Activated naive CD8-positive, alpha-beta T cell treated with anti-CD3 and anti-CD28 coated beads, Interleukin-2, amount 50 U/mL, for 16 hours (primary cell): ENCODE data around the gene CNTNAP5.

Experiments
- DNase-seq: peaks from one replicate; pipeline ENCODE4 v3.0.0-alpha.2; 2020; ENCODE audit warnings: low read depth, low spot score

The CNTNAP5 gene

GRCh38 chr2:124025171-124025580 is at the start of gene CNTNAP5:
CNTNAP5 (plus strand) TSS chr2:124025287; CDS start chr2:124025651, 364 bp downstream.
- DNase-seq: no peak

GRCh38 chr2:123976054-123976648 is 48.9 kb upstream of the CNTNAP5 start:
- DNase-seq: no peak

- DNase-seq: no peak
These were observed 31.3 kb upstream of the CNTNAP5 start for GRCh38 chr2:123993728-123994323.

GRCh38 chr2:123999681-124000080 is 25.4 kb upstream of the CNTNAP5 start:
- DNase-seq: no peak

DNA sequence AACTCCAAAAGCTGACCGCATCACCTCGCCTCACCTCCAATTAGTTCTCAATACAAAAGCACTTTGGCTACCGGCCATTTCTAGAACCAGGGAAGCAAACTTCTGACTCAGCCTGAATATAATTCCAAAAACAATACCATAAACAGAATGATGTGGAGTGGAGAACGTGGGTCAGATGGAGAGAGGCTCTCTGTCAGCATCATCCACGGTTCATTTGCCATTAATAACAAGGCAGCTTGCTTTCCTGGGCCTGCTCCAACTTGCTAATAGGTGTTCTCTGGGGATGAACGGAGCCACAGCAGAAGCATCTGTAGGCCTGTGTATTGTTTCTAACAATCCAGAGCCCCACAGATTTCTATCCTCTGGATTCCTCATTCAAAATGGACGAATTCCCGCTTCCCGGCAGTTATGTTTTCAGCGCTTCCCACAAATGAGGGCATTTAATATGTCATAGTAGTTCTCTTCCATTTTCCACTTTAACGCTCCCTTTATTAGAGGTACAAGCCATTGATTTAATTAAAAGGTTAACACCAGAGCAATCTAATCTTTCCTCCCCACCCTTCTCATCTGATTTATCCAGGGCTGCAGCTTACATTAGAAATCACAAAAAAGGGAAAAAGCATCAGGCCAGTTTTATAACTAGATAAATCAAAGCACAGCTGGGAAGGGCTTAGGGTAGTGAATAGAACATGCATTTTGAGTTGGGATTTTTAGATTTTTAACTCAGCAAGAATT is 23.2 kb upstream of the CNTNAP5 start:
- no peak for DNase-seq

DNA sequence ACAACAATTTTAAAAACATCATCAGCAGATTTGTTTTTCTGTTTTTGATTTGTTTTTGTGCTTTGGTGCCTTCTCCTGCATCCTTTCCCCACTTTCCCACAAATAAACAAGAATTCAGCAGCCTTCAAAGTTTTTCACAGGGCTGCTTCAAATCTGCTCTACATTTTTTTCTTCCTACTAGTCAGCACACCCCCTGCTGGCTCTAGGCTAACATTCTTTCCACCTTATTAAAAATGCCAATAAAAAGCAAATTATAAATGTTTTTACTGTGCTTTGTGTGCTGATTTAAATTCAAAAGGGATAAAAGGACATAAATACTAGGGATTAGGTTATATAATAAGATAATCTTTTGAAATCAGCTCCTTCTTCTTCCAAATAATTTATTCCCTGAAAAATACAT is 6.2 kb upstream of the CNTNAP5 start:
- no peak for DNase-seq

DNA sequence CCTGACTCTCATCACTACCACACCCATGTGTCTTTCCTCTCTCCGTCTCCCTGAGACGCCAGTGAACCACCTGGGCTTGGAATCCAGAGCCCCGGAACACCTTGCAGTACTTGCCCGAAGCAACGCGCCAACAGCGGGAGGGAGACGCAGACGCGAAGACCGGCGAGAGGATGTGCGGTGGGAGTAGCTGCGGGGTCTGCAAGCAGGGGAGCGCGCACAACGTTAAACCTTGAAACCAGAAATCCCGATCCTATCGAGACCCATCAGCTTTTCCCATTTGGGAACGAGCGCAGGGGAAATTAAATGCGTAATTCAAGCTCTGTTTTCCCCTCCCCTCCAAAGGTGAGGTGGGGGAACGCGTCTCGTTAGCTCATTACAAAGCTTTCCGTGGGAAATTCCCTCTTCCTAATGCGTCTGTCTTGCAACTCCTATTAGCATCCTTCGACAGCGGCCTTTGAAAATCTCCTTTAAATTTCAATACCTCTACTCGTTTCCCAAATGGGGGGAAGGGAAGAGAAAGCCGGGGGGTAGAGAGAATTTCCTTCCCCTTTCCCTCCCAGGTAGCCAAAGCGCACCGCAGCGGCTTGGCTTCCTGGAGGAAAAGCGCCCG is 421 bp upstream of the CNTNAP5 start:
- DNase-seq: no peak

GRCh38 chr2:124025891-124026434 is 876 bp downstream of the CNTNAP5 start:
- DNase-seq: no peak

- no peak for DNase-seq
These were observed 1.4 kb downstream of the CNTNAP5 start for GRCh38 chr2:124026503-124026902.

GRCh38 chr2:124027182-124027581 is 2.1 kb downstream of the CNTNAP5 start:
- DNase-seq: no peak

GRCh38 chr2:124032799-124033198 is 7.7 kb downstream of the CNTNAP5 start:
- DNase-seq: no peak

DNA sequence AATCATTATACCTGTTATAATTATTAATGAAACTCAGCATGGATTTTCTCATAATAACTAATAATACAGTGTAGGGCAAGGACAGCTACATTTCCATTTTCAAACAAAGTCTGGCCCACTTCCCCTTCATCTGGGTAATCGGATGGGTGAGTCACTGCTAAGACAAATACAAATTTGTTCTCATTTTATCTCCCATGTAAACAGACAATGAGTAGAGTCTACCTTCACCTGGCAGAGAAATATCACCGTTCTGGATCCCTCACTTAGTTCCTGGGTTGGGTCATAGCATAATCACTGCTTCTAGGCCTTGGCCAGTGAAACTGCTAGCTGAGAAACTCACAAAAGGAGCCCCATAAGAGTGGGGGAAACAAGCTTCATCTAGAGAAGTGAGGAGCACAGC is 9.2 kb downstream of the CNTNAP5 start:
- no peak for DNase-seq

- DNase-seq: no peak
These were observed 9.9 kb downstream of the CNTNAP5 start for GRCh38 chr2:124035001-124035400.

- no peak for DNase-seq
These were observed 13.9 kb downstream of the CNTNAP5 start for GRCh38 chr2:124039032-124039431.

DNA sequence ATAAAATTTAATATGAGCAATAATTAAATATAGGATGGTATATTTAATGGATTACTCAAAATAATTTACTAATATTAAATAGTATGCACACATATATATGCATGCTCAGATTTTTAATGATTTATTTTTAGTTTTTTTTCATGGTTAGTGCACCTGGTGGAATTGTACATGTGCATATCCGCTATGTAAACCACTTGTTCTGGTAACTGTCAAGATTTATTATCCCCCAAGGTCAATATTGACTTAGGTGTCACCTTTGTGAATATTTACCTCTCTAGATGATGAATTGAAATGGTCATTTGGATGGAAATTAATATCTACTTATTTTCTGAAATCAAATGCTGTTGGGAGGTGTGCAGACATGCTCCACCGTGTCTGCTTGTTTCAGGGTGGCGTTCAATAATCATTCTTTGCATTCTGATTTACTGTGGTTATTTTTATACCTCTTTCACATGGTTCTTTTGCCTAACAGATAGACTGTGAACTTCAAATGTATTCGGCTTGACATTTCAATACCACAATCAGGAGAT is 14.7 kb downstream of the CNTNAP5 start:
- no peak for DNase-seq

GRCh38 chr2:124045894-124046293 is 20.8 kb downstream of the CNTNAP5 start:
- no peak for DNase-seq

DNA sequence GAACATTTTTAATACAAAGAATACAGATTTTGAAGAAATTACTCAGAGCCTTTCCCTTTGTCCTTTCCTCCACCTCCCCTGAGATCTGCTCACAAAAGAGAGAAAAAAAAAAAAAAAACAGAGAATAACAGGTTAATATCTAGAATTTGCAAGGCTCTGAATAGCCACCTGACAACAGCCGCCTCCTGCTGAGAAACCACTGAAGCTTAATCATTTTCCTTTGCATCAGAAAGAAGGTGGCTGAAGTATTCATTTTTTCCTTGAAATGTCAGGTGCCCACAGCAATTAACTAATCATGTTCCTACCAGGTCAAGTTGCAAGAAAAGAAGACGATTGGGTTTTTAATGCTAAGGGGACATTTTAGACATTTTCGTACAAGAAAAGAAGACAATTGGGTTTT is 21.2 kb downstream of the CNTNAP5 start:
- DNase-seq: no peak

GRCh38 chr2:124048102-124048501 is 23.0 kb downstream of the CNTNAP5 start:
- DNase-seq: no peak

GRCh38 chr2:124048664-124049063 is 23.6 kb downstream of the CNTNAP5 start:
- no peak for DNase-seq

GRCh38 chr2:124049136-124049535 is 24.0 kb downstream of the CNTNAP5 start:
- DNase-seq: no peak

- DNase-seq: no peak
These were observed 25.9 kb downstream of the CNTNAP5 start for GRCh38 chr2:124050833-124051497.

DNA sequence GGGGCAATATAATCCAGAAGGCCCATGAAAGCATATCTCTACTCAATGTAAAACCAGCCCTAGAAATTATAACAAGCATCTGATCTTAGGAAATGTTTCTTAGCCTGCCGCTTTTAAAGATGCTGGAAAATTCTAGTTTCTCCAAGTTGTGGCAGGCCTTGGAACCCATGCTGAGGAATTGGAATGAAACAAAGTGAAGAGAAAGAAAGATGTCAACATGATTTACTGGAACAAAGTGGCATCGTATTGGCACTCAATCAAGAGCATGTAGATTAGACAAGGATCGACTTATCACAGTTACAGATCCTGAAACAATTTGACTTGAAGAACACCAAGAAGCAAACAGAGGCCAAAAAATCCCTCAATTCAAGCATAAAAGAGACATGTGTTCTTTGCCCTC is 28.7 kb downstream of the CNTNAP5 start:
- no peak for DNase-seq
